ENCODE data around the gene CMYA5. TPM values are rescaled to one million over a fixed set of nuclear protein-coding genes. Genes with fewer than 3 reads are reported as not detected.

CMYA5 gene
- total and polyA plus RNA-seq, 9 of the 15 experiments (the other 6 are each of a cell fraction or from before 2014, with no cell fraction given): 0.18 to 1.1 (median 0.32) TPM

GRCh38 chr5:79842006-79842881 is 152.6 kb downstream of the CMYA5 start (continued):
- TF ChIP-seq ZNF197 (CRISPR knock-in tag; IDR thresholded peaks at IDR 0.05; ENCODE audit: low read depth) (no peak), DNMT1 (IDR thresholded peaks at IDR 0.05) (no peak)

GRCh38 chr5:79842991-79843390 is 153.4 kb downstream of the CMYA5 start:
- WGBS (ENCODE audit: insufficient coverage, low coverage, missing lambda C conversion rate): 46% methylated on average over 7 of the region's 7 CpGs
- Histone ChIP-seq H3K27ac (ENCODE audit: extremely low read depth, low read depth, low read length) (no peak overlapping the region), H3K4me3 (no peak overlapping the region), H4K20me1 (replicated peaks; ENCODE audit: control insufficient read depth, insufficient read depth, low read length) (no peaks in the 10 kb centered on the region), H3K9ac (ENCODE audit: insufficient read depth in 1 of 2, low read depth in 2 of 2, low read length in 2 of 2) (no peak overlapping the region), H3K27me3 (ENCODE audit: control insufficient read depth in 2 of 2, insufficient read depth in 2 of 2, low read length in 2 of 2) (peaks cover 12 to 22% of the 10 kb centered on the region in 2 experiments), H3K79me2 (ENCODE audit: control insufficient read depth, insufficient read depth, low read length) (no peaks in the 10 kb centered on the region), H3K9me3 (replicated peaks; ENCODE audit: control insufficient read depth, insufficient read depth, low read depth, low read length) (no peaks in the 10 kb centered on the region), H2AFZ (ENCODE audit: low read depth, low read length) (peak overlapping the region; percentile 73), H3K4me2 (ENCODE audit: insufficient read depth, low read length) (no peak overlapping the region; the same call in 1 of the 2 replicates), H3K36me3 (ENCODE audit: control insufficient read depth, insufficient read depth, low read length) (no peaks in the 10 kb centered on the region), H3K9me1 (ENCODE audit: control insufficient read depth, insufficient read depth, low read length) (no peaks in the 10 kb centered on the region), H3K4me1 (replicated peaks in 1 of 2; ENCODE audit: control insufficient read depth in 2 of 2, insufficient read depth in 2 of 2, low read length in 2 of 2) (peaks cover 0 to 16% of the 10 kb centered on the region in 2 experiments; a peak in 2 of 5 replicates)
- FAIRE-seq (no peak), DNase-seq (ENCODE audit: extremely low read depth in 1 of 4, low spot score in 3 of 4) (no peak), ATAC-seq (no peak)
- in situ Hi-C loops (cut with MboI): no loop called here
- intact Hi-C loops (cut with micrococcal nuclease): no loop called here
- no TSS peak for BruUV-seq (replicated peaks)
- CTCF ChIA-PET (ENCODE audit: low intra/inter-chr PET ratio): no interaction called here
- POLR2A ChIA-PET: no interaction called here
- TF ChIP-seq MECOM (CRISPR knock-in tag; IDR thresholded peaks at IDR 0.05) (no peak), ZKSCAN3 (CRISPR knock-in tag; IDR thresholded peaks at IDR 0.05) (no peak), FUS (optimal IDR thresholded peaks at IDR 0.05; ENCODE audit: low read depth, low read length) (no peak), ADNP (tag; IDR thresholded peaks at IDR 0.05) (no peak), NFIC (IDR thresholded peaks at IDR 0.05) (no peak), ZNF175 (CRISPR knock-in tag; IDR thresholded peaks at IDR 0.05; ENCODE audit: low read depth) (peak; percentile 53; the same call in 1 of the 2 replicates), ZKSCAN8 (CRISPR knock-in tag; IDR thresholded peaks at IDR 0.05) (0 out of 2 replicates have a peak, but pooled peaks have one; percentile 16), ZEB2 (IDR thresholded peaks at IDR 0.05) (no peak), ZBTB17 (CRISPR knock-in tag; IDR thresholded peaks at IDR 0.05) (no peak), RFX7 (CRISPR knock-in tag; IDR thresholded peaks at IDR 0.05) (no peak), ZNF785 (CRISPR knock-in tag; IDR thresholded peaks at IDR 0.05) (no peak)

Measured in K562 (cell line).